K562 (cell line): ENCODE results near the gene ST6GAL1. TPM values are rescaled to one million over a fixed set of nuclear protein-coding genes. Genes with fewer than 3 reads are reported as not detected.
A peak's percentile ranks its signal among the peaks of the same experiment; 100 is the strongest.

Experiments used
- ARID1B ChIP-seq: fragments of 450-650 bp; IDR thresholded peaks from 2 replicates; pipeline ENCODE4 v1.6.1; 2016; ENCODE audit warnings: antibody characterized with exemption, mild to moderate bottlenecking, inconsistent platforms
- DMBX1 ChIP-seq: fragments of 250-450 bp; sonication (Bioruptor Pico); IDR thresholded peaks from 2 replicates; pipeline ENCODE4 v1.8.0; 2022; ENCODE audit warnings: inconsistent platforms, mild to moderate bottlenecking, moderate library complexity, borderline replicate concordance
- EHMT2 ChIP-seq: fragments of 450-650 bp; IDR thresholded peaks from 2 replicates; pipeline ENCODE4 v1.6.1; 2018; ENCODE audit warnings: antibody characterized with exemption
- FOXO4 ChIP-seq: fragments of 450-650 bp; formaldehyde crosslinking; IDR thresholded peaks from 2 replicates; pipeline ENCODE4 v1.4.0; 2020; ENCODE audit warnings: mild to moderate bottlenecking, moderate library complexity
- MAZ ChIP-seq, 2 experiments: fragments of 450-650 bp in 1 of 2; sonication (generic) in 1 of 2; formaldehyde crosslinking; IDR thresholded peaks in 1 of 2; conservative IDR thresholded peaks in 1 of 2; 2 replicates each; pipeline versions ENCODE4 v1.4.0 to v1.5.0; 2020; ENCODE audit warnings: mild to moderate bottlenecking in 1 of 2, missing genetic modification reagents in 1 of 2
- RREB1 ChIP-seq: fragments of 250-450 bp; sonication (Bioruptor Pico); IDR thresholded peaks from 2 replicates; pipeline ENCODE4 v1.4.0; 2020
- TBL1XR1 ChIP-seq, 2 experiments: IDR thresholded peaks; 2 replicates each; pipeline ENCODE4 v1.6.1; 2012; ENCODE audit warnings: improper control_type of control experiment in 2 of 2, low read length in 2 of 2, mild to moderate bottlenecking in 1 of 2
- ZNF311 ChIP-seq: fragments of 250-450 bp; sonication (Bioruptor Pico); IDR thresholded peaks from 2 replicates; pipeline ENCODE4 v1.4.0; 2020; ENCODE audit warnings: mild to moderate bottlenecking, moderate library complexity
- ZNF609 ChIP-seq: sonication (generic); formaldehyde crosslinking; IDR thresholded peaks from 2 replicates; pipeline ENCODE4 v1.8.1; 2023; ENCODE audit warnings: missing genetic modification reagents, mild to moderate bottlenecking, borderline replicate concordance
- ZNF785 ChIP-seq: fragments of 250-450 bp; sonication (Bioruptor Pico); IDR thresholded peaks from 2 replicates; pipeline ENCODE4 v1.4.0; 2020; ENCODE audit warnings: mild to moderate bottlenecking
- polyA plus RNA-seq, 8 experiments: library from polyadenylated mRNA; depleted of rRNA in 4 of 8; stranded (reverse) in 5 of 8; unstranded in 3 of 8; fragments of >200 nt; fragmentation: Nextera tagmentation in 2 of 8; fragmentation: Illumina TruSeq in 1 of 8; extraction: Ambion mirVana in 2 of 8; extraction: Trizol in 1 of 8; gene quantifications; 2 replicates each; pipeline versions ENCODE4 v1.2.1 to v1.2.3, GENCODE V29; 2011 to 2014; ENCODE audit warnings: inconsistent platforms in 1 of 8, missing spikeins in 1 of 8
- total RNA-seq, 7 experiments: library from RNA; depleted of rRNA in 6 of 7; stranded (reverse); fragments of >200 nt in 6 of 7; fragmentation: Illumina TruSeq in 2 of 7; extraction: Trizol in 2 of 7; gene quantifications; 2 replicates each; pipeline versions ENCODE4 v1.2.1 to v1.2.3, GENCODE V29; 2011 to 2021; ENCODE audit warnings: low replicate concordance in 1 of 7

The ST6GAL1 gene
- total and polyA plus RNA-seq, 9 of the 15 experiments (the other 6 are each of a cell fraction or from before 2014, with no cell fraction given) = 31.9 to 145 (median 71.0) TPM

GRCh38 chr3:187025656-187026316 lies 95.5 kb downstream of the ST6GAL1 start (continued):
- TF ChIP-seq RREB1 = no peak
- TF ChIP-seq MAZ (CRISPR knock-in tag; conservative IDR thresholded peaks at IDR 0.05 in 1 of 2, IDR thresholded peaks at IDR 0.05 in 1 of 2) = peak in 1 of 2 experiments; percentile 54; a peak in 1 of 4 replicates
- TF ChIP-seq ZNF609 (CRISPR knock-in tag) = no peak
- TF ChIP-seq EHMT2 = no peak
- TF ChIP-seq ZNF785 = no peak
- TF ChIP-seq ARID1B = peak; percentile 51
- TF ChIP-seq FOXO4 (CRISPR knock-in tag) = no peak
- TF ChIP-seq ZNF311 (CRISPR knock-in tag) = no peak
- peak; percentile 18; the same call in 1 of the 2 replicates for TF ChIP-seq DMBX1
- no peak for TF ChIP-seq TBL1XR1 (IDR thresholded peaks at IDR 0.05; ENCODE audit: low read length in 2 of 2)
